GM19372 (cell line): Measurements from ENCODE around the gene GNG7.

ENCODE experiments used
- ATAC-seq: cut with Tn5 transposase; IDR thresholded peaks from one replicate; pipeline ENCODE4 v1.9.1; 2021; ENCODE audit warnings: mild to moderate bottlenecking, low read depth, moderate library complexity; ENCODE audit not compliant: unreplicated experiment

GNG7 gene

DNA sequence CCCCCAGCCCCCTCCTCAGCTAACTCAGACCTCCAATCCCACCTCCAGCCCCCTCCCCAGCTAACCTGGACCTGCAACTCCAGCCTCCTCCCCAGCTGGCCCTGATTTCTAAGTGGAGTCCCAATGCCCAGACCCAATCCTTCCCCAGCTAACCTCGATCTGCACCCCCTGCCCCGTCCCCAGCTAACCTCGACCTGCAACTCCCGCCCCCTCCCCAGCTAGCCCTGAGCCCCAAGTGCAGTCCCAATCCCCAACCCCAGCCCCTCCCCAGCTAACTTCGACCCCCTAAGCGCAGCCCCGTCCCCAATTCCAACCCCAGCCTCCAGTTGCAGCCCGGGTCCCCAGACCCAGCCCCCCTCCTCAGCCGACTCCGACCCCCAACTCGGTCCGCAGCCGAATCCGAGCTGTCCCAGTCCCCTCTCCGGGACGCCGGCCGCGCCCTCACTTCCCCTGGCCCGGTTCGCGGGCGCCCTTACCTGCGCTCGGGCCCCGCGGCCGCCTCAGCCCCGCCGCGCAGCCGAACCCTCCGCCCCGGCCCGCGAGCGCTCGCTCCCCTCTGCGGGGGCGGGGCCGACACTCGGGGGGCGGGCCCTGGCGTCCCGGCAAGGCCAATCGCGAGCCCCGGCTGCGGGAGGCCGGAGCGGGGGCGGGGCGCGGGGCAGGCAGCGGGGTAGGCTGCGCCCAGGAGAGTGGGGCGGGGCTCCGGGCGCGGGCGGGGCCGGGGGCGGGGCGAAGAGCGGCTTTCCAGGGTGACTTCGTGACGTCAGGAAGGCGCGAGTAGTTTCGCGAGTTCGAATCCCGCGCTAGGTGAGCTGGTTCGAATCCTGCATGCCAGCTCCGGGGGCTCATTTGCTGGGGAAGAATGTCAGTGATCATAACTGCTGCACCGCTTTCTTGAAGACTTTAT lies at the start of gene GNG7:
GNG7 (minus strand) TSS at position 525 of the 907 bp plus-strand sequence. CDS start 182,006 bp downstream, outside the sequence.
- ATAC-seq: peak; percentile 83

DNA sequence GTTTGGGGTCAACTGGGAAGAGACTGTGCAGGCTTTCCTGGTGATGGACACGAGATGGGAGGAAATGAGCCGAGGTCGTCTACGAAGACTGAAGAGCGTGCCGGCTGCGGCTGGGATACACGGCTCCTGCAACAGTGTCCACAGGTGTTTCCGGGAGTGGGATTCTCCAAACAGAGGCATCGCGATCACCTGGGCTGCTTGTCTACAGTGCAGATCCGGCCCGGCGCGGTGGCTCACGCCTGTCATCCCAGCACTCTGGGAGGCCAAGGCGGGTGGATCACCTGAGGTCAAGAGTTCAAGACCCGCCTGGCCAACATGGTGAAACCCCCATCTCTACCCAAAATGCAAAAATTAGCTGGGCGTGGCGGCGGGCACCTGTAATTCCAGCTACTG lies 48.9 kb upstream of the GNG7 start:
- no peak for ATAC-seq

DNA sequence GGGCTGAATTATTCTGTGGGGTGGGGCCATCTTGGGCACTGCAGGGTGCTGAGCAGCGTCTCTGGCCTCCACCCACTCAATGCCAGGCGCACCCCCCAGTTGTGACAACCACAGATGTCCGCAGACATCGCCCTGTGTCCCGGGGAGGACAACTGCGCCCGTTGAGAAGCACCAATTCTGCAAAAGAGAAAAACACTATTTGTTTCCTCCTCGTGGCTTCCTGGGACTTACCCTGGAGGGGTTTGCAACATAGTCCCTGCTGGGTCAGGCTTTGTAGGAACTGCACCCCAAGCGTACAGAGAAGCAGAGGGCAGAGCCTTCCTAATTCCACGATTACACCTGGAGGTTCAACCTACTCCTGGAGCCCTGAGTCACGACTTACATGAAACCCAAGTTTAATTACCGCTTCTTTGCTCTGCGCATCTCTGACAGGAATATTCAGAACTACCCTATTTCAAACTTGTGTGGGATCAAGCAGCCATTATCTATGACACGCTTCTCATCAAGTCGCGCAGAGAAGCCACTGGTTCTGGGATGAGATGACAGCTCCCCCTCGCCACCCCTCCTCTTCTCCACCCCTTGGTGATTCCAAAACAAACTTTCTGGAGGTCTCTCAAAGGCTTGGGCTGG lies 48.4 kb upstream of the GNG7 start:
- ATAC-seq: no peak

DNA sequence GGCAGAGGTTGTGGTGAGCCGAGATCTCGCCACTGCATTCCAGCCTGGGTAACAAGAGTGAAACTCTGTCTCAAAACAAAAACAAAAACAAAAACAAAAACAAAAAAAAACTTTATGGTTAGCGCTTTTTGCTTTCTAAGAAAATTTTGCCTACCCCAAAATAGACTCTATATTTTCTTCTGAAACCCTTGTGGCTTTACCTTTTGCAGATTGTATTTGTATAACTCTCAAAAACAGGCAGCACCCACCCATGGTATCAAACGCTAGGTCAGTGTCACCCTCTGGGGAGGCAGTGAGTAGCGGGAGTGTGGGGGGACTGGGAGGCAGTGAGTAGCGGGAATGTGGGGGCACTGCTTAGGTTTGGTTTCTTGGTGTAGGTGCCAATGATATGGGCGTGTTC lies 44.9 kb upstream of the GNG7 start:
- ATAC-seq: no peak

DNA sequence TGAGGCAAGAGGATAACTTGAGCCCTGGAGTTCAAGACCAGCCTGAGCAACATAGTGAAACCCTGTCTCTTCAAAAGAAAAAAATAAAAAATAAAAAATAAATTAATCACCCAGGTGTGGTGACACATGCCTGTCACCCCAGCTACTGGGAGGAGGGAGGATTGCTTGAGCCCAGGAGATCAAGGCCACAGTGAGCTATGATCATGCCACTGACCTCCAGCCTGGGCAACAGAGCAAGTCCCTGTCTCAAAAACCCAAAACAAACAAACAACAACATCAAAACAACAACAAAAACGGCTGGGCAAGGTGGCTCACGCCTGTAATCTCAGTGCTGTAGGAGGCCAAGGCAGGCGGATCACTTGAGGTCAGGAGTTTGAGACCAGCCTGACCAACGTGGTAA lies 41.6 kb upstream of the GNG7 start:
- ATAC-seq: no peak

DNA sequence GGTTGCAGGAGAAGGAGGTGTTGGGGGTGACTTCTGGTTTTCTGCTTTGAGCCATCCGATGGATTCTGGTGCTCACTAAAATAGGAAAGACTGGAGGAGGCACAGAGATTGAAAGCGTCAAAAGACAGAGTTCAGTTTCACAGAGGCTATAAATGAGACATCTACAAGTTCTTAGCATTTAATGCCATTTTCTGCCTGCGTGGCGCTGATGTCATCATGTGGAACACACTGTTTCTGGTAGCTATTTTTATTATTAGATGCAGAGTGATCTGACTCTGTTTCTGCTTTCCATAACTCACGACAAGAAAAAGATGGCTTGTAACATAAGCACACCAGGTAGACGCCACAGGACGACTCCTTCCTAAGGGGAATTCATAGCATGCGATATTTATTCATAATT lies 40.6 kb upstream of the GNG7 start:
- no peak for ATAC-seq

DNA sequence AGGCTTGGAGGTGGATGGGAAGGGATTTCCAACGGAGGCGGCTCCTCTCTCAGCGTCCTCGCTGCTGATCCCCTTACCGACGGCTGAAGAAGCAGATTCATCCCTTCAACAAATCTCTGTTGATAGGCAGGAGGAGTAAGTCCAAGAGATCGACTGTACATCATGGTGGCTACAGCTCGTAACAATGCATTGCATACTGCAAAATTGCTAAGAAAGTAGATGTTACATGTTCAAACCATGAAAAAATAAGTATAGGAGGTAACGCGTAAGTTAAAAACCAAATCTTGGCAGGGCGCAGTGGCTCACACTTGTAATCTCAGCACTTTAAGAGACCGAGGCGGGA lies 37.8 kb upstream of the GNG7 start:
- ATAC-seq: no peak

DNA sequence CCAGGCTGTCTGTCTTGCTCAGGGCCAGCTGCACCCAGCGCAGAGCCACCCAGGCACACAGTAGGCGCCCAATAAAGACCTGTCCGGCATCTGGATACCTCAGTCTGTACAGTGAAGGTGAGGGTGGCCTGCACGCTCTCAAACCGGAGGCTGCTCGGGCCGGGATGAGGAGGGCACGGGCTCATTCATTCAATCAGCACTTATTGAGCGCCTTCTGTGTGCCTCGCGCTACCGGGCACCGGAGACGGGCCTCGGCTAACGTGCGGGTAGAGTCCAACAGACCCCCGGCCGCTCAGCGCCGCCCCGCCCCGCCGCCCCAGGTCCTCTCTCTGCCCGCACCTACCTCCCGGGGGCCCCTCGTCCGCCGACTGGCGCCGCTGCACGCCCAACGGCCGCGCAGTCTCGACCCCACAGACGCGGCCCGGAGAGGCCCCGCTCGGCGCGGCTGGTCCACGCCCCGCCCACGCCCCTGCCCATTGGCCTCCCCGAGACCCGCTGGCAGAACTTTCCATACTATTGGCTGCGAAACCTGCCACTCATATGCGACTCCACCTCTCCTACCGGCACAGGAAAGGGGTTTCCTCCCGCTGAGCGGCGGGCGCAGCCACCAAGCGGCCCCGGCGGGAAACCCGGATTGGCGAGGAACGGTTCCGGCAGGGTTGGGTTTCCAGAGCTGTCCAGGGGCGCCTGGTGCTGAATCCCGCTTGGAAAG lies 37.3 kb upstream of the GNG7 start, which contains the start of gene SLC39A3:
SLC39A3 (minus strand) TSS at position 416 of the 712 bp plus-strand sequence. CDS start 2,760 bp downstream, outside the sequence.
- ATAC-seq: peak; percentile 95

DNA sequence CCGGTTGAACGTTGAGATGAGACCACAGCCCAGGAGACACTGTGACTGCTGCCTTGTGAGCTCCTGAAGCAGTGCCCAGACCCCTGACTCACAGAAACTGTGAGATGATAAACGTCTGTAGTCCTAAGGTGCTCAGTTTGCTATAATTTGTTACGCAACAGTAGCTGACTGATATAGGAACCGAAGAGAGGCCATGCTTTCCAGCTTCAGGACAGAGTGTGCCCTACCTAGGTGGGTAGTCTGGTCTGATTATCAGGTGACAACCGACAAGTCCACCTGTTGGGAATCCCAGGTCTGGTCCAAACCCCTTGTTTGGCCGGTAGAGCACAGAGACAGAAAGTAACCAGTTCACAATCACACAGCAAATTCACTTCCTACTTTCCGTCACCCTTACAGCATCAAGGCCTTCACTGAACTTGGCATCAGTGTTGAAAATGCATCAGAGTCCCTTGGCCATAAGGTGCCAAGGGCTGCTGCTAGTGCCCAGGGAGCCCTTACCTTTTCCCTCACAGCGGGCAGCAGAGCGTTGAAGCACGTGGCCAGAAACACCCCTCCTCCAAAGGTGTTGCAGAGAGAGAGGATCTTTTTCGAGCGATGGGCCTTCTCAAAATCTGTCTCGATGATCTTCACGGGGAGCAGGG lies 34.2 kb upstream of the GNG7 start:
- no peak for ATAC-seq

DNA sequence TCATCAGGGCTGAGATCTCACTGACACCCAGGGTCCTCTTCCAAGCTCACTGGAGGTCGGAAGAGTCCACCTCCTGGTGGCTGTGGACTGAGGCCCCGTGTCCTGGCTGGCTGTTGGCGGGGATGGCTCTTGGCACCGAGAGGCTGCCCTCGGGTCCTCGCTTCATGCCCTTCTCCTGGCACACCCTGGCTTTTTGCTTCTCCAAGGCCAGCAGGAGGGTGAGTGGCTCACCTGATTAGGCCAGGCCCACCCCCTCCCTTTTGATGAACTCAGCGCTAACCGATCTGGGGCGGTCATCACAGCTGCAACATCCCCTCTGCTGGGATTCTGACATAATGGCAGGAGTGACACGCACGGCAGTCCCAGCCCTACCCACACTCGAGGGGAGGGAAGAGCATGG lies 32.9 kb upstream of the GNG7 start:
- no peak for ATAC-seq

DNA sequence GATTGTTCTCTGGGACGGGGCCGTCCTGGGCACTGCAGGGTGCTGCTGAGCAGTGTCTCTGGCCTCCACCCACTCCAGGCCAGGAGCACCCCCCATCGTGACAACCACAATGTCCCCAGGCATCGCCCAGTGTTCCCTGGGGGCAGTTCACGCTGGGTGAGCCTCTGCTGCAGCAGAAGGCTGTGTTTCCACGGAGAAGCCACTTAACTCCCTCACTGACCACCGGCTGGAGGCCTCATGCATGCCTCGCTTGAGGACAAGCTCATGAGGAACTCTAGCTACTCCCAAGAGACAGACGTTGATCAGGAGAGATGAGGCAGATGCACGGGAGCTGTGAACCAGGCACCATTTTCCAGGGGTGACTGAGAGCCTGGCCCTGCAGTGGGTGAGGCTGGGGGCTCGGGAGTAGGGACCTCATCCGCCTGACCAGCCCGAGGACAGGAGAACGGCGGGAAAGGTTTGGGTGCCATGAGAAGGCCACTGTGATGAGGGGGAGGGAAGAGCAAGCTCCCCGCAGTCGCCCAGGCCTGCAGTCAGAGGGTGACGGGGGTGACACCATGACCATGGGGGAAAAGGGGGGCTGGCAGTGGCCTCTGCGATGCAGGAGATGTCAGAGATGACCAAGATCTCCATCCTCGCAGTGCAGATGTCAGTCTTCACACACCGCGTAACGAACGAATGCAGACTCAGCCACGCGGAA lies 32.2 kb upstream of the GNG7 start:
- no peak for ATAC-seq

DNA sequence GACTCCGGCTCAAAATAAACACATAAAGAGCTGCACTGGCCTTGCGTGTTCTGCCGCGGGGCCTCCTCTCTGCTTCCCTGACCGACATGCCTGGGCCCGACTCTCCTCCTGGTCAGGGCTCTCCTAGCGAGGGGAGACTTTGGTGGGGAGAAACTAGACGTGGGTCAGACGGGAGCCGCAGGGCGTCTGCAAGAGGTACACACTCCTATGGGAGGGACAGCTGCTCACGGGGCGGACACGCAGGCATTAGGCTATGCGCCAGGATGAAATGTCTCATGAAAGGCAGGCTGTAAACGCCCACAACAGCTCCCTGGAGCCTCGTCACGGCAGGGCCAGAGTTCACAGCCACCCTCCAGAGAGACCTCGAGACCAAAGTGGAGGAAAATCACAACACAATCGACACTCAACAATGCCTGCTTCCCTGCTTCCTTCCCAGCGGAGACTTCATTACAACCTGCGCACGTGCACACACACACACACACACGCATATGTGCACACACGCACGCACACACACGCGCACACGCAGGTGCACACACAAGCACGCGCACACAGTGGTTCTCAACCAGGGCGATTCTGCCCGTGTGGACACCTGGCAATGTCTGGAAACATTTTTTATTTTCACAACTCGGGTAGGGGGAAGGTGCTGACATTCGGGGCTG lies 31.6 kb upstream of the GNG7 start:
- ATAC-seq: no peak

DNA sequence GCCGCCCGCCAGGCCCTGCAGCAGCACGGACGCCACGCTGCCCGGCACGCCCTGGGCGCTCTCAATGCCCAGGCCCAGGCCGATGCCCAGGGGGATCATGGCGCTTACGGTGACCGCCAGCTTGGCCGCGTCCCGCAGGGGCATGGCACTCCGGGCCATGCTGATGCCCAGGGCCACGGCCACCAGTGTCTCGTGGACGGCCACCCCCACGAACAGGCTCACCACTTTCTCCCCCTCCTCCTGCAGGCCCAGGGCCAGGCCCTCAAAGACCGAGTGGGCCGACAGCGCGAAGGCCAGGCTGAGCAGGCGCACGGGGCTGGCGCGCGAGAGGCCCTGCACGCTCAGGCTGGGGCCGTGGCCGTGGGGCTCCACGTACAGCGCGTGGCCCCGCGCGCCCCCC lies 30.4 kb upstream of the GNG7 start:
- ATAC-seq: no peak

DNA sequence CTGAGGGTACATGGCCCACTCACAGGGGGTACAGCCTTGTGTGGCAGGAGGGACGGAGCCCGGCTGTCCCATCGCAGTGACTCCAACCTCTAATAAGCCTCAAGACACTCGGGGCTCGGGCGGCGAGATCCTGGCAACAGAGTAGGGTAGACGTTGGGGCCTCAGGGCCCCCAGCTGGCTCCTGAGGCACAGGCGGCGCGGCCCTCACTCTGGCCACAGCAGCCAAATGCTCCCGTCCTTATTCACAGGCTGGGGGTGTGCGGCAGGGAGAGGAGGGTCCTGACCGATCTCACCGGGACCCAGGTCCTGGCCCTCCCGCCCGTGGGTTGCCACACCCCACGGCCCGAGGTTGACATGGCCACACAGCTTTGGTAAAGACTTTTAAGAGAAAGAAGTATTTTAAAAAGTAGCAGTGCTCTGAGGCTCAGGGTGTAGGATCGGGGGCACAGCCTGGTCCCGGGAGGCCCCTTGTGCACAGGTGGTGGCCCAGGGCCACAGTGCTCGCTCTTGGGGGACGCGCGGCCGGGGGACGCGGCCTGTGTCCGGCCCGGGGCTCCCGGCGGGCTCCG lies 29.7 kb upstream of the GNG7 start:
- ATAC-seq: no peak

DNA sequence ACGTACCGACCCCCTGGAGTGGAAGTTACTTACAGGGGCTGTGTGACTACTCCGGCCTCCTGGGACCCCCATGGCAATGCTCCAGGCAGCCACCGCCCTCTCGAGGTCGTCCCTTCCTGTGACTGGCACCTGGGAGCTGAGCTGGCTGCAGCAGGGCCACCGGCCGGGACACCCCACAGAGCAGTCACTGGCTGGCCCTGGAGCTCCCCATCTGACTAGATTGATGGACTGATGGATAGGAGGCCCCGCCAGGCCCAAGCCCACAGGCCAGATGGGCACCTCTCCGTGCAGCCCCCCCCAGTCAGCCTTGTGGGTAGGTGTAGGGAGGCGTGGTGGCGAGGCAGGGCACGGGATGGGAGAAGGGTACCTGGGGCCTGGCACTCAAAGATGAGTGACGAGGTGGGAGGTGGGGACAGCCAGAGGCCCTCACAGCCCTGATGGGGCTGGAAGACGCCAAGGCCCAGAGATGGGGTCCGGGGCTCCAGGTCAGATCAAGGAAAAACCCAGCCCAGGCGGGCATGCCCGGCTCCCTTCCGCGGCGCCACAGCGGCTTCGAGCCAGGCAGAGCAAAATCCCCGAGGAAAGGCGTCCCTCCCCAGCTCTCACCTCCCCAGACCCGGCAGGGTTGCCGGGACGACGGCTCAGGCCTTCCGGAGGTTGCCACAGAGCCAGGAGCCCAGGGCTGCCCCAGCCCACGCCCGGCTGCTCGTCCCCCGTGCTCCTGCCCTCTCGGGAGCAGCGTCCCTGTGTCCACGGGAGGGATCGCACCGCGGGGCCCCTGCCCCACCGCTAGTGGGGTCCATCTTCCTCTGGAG lies 28.9 kb upstream of the GNG7 start:
- ATAC-seq: no peak

DNA sequence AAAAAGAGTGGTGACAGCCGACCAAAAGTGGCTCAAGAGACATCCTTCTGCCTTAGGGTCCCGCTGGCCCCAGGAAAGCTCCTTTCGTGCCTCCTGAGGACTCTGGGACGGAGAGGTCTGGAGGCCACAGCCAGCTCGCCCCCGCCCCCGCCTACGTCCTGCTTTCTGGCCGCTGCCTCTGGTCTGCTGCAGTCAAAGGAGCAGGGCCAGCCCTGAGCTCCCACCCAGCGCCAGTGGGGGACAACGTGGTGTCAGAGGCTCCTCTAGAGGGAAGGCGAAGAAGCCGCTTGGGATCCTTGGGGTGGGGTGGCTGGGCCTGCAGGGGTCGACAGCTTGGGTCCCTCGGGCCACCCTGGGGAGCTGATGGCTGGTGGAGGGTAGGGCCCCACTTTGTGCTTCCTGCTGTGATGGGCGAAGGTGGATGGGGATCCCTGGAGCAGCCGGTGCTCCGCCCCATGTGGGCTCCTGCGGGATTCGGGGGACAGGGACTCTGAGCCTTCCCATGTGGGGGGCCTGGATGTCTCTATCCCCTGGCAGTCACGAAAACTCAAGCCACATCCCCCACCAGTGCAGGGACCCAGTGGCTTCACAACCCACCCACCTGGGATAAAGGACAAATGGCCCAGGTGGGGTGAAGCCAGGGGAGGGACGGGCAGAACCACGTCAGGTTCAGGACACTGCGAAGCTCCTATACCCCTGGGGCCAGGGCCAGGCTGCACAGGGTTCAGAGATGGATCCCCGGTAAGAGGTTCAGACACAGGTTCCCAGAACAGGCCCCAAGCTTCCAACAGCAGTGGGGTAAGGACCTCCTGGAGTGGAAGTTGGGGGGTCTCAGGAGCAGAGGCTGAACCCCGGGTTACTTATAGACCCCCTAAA lies 27.7 kb upstream of the GNG7 start:
- no peak for ATAC-seq

DNA sequence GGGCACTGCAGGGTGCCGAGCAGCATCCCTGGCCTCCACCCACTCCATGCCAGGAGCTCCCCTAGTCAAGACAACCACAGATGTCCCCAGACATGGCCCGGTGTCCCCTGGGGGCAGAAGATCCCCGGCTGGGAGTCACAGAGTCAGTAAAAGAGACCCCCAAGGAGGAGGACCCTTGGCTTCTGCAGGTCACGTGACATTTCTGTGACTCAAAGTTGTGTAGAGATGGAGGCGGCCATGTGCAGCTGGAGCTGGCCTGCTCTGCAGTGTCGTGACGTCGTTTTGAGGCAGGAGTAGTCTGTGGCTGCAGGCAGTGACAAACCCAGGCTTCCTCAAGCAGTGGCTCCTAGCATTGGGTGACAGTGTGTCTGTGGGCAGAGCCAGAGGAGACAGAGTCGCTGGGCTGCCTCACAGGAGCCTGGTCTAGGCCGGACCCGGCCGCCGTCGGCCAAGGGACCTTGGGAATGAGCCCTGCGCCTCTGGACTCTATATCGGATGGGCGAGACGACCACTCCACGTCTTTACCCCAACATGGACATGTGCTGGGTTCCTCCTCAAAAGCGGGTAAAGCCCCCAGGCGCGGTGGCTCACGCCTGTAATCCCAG lies 26.4 kb upstream of the GNG7 start:
- ATAC-seq: no peak
